Stimulated activated CD4-positive, alpha-beta T cell treated with anti-CD3 and anti-CD28 coated beads, Interleukin-1b, Interleukin-23, amount 100 ng/mL, for 4 hours (primary cell): ENCODE results near the gene CAMK1D.

Experiments
- DNase-seq, 2 donors: peaks; one replicate each; pipeline ENCODE4 v3.0.0-alpha.2; 2020; ENCODE audit warnings: low read depth in 2 of 2

Gene CAMK1D

DNA sequence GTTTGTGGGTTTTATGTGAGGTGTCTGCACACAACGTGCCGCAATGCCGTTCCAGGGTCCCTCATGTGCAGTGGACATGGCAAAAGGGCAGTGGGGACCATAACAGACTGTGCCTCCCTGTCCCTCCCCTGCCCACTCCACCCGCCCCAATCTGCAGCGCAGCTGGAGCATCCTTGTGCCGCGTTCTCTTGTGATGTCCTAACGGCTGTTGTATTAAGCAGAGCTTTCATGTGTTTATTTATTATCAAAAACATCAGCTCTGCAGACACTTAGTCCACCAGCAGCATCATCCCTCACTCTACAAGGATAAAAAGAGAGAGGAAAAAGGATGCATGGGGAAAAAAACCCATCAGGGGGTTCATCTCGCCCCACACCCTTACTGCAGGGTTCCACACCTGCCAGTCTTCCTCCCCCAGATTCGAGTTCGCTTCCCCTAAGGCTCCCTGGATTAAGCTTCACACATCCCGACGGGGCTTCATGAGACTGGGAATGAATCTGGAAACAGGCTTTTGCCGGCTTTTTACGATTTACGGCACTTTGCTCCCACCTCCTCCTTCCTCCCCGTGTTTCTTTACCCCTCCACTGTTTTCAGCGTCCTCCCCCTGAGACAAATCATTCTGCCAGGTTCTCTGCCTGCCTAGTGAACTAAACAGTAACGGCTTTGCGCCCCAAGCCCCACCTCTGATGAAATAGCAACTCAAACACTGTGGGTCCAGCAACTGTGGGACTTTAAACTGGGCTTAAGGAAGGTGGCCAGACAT is 301.4 kb downstream of the CAMK1D start:
- no peak for DNase-seq

GRCh38 chr10:12655940-12656339 is 306.6 kb downstream of the CAMK1D start:
- DNase-seq, result no peak

DNA sequence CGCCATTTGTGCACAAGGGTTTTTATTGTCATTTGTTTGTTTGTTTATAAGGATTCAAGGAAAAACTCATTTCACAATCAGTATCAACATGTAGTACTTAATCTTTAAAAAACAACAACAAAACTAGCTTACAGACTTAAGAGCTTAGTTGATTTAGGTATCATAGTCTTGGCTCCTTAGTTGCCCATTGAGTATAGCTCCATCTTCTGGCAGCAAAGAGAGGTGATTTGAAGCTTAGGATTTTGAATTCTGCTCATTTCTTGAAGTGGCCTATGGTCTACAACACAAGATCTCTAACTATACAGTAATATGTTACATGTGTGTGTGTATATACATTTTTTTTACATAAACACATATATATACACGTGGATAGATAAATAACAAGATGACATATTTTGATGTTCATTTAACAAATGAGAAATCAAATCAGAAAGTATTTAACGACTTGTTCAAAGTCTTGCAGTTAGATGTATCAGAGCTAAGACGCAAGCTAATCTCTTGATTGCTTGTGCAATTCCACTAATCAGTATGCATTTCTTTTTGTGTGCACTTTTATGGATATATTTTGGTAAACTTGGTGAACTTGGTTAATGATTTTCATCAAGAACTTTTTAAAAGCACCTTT is 307.3 kb downstream of the CAMK1D start:
- no peak for DNase-seq

GRCh38 chr10:12657489-12657888 is 308.1 kb downstream of the CAMK1D start:
- DNase-seq, result no peak

DNA sequence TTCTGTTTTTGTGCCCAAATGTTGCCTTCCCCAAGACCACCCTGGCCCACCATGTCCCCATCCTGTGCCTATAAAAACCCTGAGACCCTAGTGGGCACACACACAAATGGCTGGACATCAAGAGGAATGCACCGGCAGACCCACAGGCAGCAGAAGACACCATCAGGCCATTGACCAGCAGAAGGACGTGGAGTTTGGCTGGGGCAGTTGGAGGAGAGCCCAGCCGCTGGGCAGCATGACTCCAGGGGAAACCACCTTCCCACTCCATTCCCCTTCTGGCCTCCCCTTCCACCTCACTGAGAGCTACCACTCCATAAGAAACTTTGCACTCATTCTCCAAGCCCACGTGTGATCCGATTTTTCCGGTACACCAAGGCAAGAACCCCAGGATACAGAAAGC is 309.2 kb downstream of the CAMK1D start:
- DNase-seq, result no peak

DNA sequence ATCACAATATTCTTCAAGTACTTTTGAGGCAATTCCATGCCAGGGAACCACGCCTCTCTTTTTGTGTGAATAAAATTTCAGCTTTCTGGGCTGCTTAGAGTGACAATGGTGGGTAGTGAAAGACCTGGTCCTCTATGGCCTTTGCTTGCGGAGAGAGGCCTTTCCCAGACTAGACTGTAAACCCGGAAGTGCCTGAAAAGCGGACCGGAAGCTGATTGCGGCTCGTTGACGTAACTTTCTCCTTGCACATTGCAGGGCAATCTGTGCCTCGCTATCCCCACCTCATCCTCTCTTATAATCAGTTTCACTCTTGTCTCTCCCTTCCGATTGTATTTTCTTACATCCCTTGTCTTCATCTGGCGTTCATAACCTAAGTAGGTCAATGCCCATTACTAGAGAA is 310.4 kb downstream of the CAMK1D start:
- DNase-seq, result no peak

DNA sequence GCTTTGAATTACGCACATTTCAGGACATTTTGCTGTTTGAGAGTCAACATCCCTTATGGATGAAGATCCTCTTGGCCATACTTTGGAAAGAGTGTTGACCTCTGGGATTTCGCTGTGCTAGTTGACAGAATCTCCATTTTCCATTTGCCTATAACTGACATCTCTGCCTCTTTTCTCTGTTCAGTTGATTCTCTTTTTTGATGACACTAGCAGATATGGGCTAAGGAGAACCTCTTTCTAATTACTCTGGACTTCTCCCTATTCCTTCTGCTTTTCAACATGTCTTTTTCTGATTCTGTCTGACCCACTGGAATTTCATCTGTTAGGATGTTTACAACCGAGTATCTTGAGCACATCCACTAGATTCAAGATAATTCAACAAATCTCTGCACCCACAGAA is 311.5 kb downstream of the CAMK1D start:
- DNase-seq, result no peak

DNA sequence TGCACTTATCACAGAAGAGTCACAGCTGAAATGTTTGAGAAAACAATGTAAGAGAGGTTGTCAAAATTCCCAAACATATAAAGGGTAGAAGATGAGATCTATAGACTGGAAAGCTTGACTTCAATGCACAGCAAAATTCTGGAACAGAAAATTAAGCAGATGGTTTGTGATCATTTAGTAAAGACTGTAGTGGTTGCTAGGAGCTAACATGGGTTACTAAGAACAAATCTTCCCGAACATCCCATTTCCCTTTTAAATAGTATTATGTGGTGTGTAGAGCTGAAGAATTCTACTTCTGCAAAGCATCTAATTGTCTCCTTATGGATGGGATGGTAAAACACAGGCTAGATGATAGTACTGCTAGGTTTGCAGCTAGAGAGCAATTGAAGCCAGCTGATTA is 312.3 kb downstream of the CAMK1D start:
- no peak for DNase-seq

DNA sequence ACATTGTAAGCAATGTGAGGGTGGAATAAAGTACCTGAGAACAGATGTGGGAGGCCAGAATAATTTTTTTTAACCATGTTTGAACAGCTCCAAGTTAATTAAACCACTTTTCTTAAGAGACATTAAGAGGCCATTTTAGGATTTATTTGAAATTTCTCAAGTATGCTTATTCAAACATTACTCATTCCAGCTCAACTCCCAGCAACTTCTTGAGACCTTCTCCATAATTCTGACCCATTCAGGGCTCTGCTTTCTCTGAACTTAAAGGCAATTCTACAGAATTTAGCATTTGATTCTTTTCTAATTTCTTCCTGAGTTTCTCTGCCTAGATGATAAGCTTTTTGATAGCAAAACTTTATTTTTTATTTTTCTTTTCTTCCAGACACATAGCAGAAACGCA is 314.5 kb downstream of the CAMK1D start:
- DNase-seq, result no peak

- DNase-seq, result no peak
Observed at GRCh38 chr10:12665501-12665900, 316.2 kb downstream of the CAMK1D start.

GRCh38 chr10:12667052-12667451 is 317.7 kb downstream of the CAMK1D start:
- no peak for DNase-seq

DNA sequence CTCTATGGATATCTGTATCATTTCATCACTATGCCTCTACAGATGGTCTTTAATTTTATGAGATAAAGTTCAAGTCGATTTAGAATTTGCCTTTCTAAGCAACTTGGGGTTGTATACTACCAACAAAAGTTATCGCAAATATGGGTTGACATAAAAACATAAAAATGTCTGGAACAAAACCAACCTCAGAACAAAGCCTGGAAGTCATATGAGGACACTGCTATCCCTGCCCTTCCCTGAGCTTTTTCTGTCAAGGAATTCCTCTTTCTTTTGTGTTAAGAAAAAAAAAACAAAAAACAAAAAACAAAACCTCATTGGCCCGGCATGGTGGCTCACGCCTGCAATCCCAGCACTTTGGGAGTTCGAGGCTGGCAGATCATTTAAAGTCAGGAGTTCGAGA is 319.3 kb downstream of the CAMK1D start:
- no peak for DNase-seq

- DNase-seq, result no peak
Observed at GRCh38 chr10:12670004-12670403, 320.7 kb downstream of the CAMK1D start.

DNA sequence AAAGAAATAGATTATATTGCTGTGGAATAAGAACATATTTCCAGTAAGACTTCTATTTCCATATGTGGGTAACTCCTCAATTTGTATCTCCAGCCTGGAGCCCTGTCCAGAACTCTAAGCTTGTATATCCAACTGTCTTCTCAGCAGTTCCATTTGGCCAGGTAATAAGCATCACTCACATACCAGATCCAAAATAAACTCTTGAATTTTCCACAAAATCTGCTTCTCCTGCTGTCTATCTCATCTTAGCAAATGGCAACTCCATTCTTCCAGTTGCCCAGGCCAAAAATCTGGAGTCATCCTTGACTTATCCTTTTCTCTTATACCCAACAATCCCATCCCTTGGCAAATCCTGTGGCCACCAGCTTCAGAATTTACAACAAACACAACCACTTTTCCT is 325.8 kb downstream of the CAMK1D start:
- DNase-seq, result no peak

DNA sequence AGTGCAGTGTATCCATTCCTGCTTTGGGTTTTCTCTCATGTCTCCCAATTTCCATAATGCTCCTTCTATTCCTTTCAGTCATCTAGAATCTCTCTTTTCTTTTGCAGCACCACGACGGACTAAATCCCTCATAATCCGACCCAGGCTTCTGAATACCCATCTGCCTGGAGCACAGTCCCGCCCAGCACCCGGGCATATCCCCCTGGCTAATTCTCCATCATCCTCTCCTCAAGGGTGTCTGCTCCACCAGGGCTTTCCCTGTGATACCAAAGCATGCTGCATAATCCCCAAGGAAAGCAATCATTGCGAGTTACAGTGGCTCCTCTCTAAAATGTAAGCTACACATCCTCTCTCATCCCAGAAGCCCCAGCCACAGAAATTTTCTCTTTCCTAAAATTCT is 330.3 kb downstream of the CAMK1D start:
- no peak for DNase-seq

GRCh38 chr10:12681252-12681651 is 331.9 kb downstream of the CAMK1D start:
- DNase-seq, result no peak

- DNase-seq, result no peak
Observed at GRCh38 chr10:12684784-12685183, 335.4 kb downstream of the CAMK1D start.

DNA sequence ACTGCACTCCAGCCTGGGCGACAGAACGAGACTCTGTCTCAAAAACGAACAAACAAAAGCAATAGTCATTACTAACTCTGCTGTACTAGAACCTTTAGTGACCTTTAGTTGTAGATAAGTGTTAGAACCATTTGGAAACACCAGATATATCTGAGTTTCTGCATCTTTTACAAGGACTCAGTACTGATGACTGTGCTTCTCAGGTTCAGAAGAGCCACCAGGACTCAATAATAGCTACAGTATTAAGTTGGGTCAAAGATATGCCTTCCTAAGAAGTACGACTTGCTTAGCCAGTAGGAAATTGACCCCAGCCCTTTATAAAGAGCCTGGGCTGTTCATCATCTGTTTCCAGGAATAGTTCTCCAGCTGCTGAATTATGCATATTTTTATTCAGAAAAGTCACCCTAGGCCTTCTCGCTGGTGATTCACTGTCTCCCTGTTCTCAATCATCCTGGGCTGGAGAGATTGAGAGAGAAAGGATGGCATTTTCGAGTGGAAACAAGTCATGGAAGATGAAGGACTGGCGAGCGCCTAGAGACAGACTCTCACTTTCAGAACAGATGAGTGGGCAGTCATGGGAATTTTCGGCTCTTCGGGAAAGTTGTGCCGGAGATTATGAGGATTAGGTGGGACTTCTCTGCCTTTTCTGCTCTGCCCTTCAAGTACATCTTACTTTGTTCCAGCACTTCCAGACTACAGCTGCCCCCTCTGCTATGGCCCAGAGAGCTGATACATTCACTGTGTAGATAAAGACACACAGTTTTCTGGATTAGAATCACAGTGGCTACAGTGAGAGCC is 336.1 kb downstream of the CAMK1D start:
- no peak for DNase-seq

GRCh38 chr10:12687996-12688395 is 338.6 kb downstream of the CAMK1D start:
- DNase-seq, result no peak

DNA sequence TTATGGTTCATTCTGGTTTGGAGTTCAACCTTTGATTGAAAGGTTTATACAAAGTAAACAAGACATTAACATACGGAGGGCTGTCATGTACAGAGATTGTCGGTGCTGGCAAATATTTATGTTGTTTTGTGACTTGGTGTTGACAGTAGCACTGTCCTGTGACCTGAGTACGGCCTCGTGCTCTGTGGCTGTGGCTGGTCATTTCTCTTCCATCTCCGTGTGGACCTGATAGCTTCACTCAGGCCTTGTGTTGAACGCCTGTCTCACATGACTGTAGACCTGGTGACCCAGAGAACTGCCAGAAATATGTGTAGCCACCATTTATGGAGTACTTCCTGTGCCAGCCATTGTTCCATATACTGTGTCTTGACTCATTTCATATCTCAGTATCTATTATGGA is 340.5 kb downstream of the CAMK1D start:
- no peak for DNase-seq

GRCh38 chr10:12690525-12691126 is 341.3 kb downstream of the CAMK1D start:
- DNase-seq, result no peak

DNA sequence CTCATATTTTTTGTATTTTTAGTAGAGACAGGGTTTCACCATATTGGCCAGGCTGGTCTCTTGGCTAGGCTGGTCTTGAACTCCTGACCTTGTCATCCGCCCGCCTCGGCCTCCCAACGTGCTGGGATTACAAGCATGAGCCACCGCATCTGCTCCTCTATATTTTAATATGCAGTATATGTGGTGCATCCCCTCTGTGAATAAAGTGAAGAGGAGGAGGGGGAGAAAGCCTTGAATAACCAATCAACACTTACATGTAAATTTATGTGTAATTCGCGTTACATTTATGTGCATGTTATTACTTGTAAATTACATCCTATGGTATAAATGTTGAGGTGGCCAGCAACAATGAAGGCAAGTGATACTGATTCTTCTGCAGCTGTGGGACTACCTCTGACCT is 342.2 kb downstream of the CAMK1D start:
- no peak for DNase-seq
